HG02678 (cell line): ENCODE measurements around the gene SLC34A2.
"Not testable (repeated sequence)": the region's sequence is repeated elsewhere in the genome, so short reads cannot be mapped to it uniquely, and the experiment has no call there.

ENCODE experiments used
- ATAC-seq: cut with Tn5 transposase; IDR thresholded peaks from one replicate; pipeline ENCODE4 v1.9.1; 2021; ENCODE audit warnings: mild to moderate bottlenecking, moderate library complexity; ENCODE audit not compliant: unreplicated experiment

SLC34A2 gene, protein sequence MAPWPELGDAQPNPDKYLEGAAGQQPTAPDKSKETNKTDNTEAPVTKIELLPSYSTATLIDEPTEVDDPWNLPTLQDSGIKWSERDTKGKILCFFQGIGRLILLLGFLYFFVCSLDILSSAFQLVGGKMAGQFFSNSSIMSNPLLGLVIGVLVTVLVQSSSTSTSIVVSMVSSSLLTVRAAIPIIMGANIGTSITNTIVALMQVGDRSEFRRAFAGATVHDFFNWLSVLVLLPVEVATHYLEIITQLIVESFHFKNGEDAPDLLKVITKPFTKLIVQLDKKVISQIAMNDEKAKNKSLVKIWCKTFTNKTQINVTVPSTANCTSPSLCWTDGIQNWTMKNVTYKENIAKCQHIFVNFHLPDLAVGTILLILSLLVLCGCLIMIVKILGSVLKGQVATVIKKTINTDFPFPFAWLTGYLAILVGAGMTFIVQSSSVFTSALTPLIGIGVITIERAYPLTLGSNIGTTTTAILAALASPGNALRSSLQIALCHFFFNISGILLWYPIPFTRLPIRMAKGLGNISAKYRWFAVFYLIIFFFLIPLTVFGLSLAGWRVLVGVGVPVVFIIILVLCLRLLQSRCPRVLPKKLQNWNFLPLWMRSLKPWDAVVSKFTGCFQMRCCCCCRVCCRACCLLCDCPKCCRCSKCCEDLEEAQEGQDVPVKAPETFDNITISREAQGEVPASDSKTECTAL

DNA sequence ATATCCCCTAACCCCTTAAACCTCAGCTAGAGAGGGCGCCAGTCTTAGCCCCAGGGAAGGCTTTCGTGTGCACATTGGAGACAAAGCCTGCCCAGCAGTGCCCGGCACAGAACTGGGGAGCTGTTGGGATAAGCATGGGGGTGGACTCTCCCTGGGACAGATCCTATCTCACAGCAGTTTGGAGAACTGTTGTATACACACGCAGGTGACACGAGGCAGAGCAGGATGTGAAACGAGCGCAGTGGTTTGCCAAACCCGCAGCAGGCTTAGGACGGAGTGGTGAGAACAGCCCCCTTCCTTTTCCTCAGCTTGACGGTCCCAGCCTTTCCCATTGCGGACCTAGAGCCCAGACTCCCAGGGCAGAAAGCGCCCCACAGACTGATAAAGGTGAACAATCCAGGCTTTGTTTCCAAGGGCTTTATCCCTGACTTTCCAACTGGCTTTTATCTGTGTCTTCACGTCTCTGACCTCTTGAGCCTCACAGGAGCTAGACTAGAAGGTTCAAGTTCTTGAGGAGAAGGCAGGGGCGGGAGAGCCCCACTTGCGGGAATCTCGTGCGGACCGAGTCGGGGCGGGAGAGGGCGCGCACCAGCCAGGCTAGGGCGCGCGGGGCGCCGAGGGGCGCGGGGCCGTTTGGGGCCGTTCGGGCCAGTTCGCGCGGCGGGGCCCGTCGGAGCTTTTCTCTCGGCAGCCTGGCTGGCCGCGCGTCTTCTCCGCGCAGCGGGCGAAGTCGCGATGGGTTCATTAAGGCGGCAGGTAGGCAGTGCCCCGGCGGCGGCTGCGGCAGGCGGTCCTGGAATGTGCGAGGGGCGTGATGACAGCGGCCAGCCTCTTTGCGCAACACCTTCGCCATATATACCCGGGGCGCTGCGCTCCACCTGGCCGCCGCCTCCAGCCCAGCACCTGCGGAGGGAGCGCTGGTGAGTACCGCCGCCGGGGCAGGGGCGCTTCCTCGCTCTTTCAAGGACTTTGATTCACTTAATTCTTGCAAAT is at the start of gene SLC34A2:
TSS of gene SLC34A2 (plus strand) at position 881 of the 993 bp plus-strand sequence. CDS start 6,650 bp downstream, outside the sequence.
- no peak for ATAC-seq

DNA sequence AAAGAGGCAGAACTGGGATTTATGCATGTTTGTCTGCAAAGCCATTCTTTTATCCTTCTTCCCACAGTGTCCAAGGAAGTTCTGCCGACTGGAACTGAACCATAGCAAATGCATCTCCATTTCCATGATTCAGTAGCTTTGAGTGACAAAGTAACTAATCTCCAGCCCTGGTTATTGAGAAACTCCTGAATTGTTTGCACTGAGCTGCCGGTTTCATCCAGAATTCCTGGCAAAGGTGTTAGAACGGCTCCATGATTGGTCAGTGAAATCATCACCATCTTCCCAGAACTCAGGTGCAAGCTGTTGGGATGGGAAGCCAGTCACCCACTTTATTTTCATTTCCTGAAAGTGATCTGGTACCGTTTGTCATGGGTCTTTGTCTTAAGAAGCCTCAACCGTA is 47.0 kb upstream of the SLC34A2 start:
- ATAC-seq = no peak

DNA sequence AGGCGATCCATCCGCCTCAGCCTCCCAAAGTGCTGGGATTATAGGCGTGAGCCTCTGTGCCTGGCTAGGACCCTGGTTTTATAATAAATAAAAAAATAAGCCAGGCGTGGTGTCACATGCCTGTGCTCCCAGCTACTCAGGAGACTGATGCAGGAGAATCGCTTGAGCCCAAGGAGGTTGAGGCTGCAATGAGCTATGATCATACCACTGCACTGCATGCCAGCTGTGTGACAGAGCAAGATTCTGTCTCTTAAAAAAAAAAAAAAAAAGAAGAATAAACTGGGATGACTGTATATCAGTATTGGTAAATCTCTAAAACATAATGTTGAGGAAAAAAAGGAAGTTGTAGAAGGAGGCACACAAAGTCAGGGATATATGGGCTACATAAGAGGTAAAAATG is 45.7 kb upstream of the SLC34A2 start:
- ATAC-seq = no peak

DNA sequence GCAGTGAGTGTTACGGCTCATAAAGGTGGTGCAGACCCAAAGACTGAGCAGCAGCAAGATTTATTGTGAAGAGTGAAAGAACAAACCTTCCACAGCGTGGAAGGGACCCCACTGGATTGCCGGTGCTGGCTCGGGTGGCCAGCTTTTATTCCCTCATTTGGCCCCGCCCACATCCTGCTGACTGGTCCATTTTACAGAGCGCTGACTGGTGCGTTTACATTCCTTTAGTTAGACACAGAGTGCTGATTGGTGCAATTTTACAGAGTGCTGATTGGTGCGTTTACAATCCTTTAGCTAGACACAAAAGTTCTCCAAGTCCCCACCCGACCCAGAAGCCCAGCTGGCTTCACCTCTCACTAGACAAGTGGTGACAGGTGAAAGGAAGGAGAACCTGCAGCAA is 42.0 kb upstream of the SLC34A2 start:
- ATAC-seq = not testable (repeated sequence)

DNA sequence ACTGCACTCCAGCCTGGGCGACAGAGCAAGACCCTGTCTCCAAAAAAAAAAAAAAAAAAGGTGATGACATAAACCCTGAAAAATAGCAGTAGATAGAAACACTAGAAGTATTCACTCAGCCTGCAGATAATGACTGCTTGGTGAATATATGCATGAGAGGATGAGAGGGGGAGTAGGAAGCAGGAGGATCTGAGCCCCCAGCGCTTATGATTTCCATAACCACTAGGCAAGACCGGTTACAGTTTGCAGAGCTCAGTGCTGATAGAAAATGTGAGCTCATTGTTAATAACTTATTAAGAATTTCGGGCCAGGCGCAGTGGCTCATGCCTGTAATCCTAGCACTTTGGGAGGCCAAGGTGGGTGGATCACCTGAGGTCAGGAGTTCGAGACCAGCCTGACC is 40.8 kb upstream of the SLC34A2 start:
- ATAC-seq = no peak

DNA sequence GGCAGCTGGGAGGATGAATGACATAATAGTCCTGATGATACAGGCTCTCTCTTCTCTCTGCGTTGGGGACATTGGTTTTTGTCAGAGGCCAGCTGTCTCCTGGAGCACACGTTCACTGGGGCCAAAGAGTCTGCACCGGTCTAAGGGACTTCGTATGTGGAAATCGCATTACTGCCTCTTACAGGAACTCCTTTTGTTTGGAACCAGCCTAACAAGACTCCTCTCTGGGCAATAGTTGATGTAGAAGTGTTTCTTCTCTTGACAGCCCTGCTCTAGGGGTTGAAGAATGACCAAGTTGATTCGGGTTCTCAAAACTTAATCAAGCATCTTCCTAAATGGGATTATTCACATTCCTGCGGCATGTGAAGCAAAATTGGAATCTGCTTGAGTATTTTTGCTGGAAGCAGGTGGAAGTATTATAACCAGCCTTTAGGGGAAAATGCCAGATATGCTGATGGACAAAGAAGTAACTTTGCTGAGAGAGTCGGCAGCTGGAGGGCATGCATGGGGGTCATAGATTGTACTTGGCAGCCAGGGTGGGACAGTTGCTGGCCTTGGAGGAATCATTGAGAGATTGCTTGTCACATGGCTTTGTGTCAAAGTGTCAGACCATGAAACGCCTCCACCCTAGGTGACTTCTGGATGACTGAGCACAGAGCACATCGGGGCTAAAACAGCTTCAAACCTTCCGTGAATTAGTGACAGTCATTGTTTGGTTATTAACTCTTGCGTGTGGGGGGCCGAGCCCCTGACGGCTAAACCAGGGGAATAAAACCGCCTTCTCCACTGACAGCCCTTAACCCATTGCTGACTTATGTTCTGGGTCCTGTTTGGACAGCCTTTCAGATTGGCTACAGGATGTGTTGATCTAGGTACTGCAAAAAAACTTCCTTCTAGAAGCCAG is 34.4 kb upstream of the SLC34A2 start:
- no peak for ATAC-seq

DNA sequence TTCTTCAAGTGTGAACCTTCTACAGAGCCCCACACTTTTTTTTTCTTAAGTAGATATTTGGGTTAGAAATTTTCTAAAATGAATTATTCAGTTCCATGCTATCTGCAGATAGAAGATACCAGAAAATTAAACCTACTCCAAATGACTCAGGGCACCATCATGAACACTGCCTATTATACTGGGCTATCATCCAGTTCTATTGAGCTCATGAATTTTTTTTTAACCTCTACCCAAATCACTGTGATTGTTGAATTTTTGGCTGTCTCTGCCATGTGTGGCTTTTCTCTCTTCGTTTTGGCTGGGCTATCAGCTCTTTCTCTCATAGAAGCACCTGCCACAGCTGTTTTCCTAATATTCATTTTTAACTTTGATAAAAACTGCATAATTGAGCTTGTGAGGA is 31.0 kb upstream of the SLC34A2 start:
- ATAC-seq = no peak

DNA sequence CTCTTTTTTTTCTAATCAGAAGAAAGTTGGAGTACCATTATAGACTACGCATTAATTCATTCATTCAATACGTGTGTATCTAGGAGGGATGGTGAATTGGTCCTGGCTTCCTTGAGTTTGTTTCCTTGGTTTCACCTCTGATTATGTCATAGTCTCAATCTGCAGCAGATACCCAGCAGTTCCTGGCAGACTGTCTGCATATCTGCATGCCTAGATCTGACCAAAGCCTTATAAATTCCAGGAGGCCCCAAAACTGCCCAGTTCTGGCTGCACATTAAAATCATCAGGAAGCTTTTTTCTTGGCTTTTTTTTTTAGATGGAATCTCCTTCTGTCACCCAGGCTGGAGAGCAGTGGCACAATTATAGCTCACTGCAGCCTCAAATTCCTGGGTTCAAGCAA is 27.2 kb upstream of the SLC34A2 start:
- no peak for ATAC-seq

DNA sequence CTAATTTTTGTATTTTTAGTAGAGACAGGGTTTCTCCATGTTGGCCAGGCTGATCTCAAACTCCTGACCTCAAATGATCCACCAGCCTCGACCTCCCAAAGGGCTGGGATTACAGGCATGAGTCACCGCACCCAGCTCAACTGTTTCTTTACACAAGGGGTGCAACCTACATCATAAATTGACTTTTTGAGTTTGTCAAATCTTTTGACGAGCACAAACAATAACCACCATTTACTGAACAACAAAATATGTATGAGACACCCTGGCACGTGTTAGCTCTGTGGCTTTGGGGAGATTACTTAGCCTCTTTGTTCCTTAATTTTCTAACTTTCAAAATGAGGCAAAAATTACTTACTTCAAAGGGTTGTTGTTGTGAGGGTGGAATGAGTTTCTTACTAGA is 23.5 kb upstream of the SLC34A2 start:
- no peak for ATAC-seq

DNA sequence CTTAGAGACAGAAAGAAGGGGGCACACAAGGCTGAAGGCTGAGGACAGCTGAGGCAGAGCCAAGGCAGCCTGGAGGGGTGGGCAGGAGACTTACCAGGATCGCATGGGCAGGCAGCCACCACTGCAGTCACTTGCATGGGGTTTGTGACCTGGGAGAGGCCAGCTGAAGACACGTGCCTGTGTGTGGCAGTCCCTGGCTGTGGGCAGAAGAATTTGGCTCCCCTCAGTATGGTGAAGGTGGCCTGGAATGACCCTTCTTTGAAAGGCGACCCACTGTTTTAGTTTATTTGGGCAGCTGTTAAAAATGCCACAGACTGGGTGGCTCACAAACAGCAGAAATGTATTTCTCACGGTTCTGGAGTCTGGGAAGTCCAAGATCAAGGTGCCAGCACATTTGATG is 22.1 kb upstream of the SLC34A2 start:
- ATAC-seq = no peak

DNA sequence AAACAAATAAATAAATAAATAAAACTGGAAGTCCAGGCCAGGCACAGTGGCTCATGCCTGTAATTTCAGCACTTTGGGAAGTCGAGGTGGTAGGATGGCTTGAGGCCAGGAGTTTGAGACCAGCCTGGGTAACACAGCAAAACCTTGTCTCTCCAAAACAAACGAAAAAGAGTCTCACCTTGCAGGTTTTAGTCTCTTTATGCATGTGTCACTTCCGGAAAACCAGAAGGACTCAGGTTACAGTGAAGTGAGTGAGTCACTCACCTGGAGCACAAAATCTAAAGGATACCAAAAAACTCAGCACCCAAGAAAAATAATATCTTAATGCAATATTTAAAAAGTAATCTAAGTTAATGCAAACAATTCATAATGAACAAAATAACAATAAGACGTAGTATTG is 20.1 kb upstream of the SLC34A2 start:
- no peak for ATAC-seq

DNA sequence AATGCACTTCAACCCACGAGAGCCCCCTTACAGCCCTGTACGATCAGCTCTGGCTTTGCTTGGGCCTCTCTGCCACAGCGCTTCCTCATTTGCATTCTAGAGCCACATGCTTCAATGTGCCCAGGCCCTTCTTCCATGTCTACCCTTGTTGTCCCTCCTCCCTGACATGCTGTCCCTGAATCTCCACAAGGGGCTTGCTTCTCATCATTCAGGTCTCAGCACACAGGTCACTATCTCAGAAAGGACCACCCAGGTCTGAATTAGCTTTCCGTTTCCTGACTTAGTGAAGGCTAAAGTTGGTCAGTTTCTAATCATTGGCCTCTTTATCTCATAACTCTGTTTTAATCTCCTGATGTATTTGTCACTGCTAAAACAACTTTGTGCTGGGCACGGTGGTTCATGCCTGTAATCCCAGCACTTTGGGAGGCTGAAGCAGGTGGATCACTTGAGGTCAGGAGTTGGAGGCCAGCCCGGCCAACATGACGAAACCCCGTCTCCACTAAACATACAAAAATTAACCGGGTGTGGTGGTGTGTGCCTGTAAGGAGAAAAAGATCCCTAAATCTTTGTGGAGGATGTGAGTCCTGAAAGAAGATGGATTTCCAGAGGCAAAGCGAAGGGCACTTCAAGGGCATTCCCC is 17.9 kb upstream of the SLC34A2 start:
- no peak for ATAC-seq

DNA sequence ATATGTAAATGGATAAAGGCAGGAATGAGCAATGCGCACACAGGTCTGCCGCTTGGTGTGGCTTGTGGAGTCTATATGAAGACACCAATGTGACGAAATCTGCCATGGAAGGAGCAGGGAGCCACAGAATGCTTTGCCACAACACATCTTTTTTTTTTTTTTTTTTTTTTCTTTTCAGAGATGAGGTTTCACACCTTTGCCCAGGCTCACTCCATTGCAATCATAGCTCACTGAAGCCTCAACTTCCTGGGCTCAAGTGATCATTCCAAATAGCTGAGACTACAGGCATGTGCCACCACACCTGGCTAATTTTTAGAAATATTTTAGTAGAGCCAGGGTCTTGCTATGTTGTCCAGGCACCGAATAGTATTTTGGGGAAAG is 17.4 kb upstream of the SLC34A2 start:
- no peak for ATAC-seq

DNA sequence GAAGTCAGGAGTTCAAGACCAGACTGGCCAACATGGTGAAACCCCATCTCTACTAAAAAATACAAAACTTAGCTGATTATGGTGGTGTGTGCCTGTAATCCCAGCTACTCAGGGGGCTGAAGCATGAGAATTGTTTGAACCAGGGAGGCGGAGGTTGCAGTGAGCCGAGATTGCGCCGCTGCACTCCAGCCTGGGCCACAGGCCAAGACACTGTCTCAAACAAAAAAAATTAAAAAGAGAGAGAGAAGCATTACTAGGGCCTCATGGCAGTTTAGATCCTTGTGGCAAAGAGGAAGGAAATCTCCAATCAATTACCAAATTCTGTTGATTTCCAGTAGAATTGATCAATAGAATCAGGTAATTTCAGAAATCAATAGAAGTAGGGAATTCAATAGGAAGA is 16.8 kb upstream of the SLC34A2 start:
- no peak for ATAC-seq

DNA sequence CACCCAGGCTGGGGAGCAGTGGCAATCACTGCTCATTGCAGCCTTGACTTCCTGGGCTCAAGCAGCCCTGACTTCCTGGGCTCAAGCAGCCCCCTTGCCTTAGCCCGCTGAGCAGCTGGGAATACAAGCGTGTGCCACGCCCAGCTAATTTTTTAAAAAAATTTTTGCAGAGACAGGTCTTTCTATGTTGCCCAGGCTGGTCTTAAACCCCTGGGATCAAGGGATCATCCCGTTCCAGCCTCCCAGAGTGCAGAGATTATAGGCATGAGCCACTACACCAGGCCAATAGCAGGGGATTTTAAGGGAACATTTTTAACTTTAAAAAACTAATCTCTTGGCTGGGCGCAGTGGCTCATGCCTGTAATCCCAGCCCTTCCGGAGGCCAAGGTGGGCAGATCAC is 5.3 kb upstream of the SLC34A2 start:
- no peak for ATAC-seq

DNA sequence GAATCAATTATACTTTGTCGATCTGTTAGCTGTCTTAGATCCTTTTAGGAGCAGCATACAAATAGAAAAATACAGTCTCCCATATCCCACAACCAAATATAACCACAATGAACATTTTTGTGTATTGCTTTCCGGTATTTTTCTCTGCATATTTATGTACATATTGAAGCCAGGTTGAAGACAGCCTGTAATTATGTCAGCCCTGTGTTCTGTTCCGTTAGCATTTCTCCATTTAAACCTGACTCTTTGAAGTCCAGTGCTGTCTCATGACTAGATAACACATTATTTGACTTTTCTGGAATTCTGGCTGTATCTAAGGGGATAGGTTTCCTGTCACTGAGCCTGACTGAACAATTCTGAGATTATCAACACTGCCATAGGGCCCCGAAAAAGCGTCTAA is 4.0 kb upstream of the SLC34A2 start:
- no peak for ATAC-seq

DNA sequence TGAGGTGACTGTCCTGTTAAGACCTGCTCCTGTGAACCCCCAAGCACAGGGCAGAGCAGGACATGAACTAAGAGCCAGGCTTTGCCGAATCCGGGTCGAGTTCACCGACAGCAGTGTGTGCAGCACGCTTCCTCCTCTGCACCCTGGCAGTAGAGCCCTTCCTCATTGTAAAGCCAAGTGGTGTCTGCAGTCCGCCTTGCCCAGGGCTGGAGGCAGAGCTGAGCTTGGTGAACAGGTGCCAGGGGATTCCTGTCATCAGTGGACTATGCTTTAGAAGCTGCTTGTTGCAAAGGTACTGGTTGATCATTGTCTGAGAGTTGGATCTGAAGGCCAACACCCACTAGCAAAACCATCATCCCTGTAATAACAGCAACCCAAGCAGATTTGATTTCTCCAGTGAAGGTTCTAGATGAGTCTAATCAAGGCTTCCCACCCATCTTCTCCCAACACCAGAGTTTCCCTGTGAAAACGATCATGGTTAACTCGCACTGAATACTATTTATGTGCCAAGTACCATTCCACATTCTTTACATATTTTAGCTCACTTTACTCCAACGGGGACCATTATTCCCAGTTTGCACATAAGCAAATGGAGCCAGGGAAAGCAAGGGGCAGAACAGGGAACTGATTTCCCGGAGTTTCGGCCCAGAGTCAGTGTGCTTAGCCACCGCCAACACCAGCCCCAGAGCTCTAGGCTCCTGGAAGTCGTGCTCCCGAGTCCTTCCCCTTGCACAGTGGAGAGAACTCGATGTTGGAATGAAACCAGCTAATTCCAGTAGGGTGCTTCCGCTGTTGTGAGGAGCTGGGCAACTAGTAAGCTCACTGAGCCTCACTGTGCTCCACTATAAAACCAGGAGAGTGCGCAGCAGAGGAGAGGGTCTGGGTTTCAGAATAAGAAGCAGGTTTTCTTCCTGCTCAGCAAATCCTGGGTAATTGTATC is 1.4 kb upstream of the SLC34A2 start:
- no peak for ATAC-seq

DNA sequence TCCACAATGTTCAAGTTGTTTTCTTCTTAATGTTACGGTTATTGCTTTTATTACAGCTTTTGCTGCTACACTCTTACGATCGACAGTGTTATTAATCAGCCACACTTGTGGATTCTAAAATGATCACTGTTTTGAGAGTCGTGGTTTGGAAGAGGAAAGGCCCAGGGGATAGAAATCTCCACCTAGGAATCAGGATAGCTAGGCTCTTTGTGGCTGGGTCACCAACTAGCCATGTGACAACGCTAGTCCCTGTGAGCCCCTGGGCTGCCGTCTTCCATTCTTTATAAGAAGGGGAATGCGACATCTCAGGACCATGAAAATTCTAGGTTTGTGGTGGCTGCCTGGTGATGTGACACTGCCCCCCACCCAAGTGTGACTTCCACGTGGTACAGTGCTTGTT is 380 bp downstream of the SLC34A2 start:
- ATAC-seq = no peak

DNA sequence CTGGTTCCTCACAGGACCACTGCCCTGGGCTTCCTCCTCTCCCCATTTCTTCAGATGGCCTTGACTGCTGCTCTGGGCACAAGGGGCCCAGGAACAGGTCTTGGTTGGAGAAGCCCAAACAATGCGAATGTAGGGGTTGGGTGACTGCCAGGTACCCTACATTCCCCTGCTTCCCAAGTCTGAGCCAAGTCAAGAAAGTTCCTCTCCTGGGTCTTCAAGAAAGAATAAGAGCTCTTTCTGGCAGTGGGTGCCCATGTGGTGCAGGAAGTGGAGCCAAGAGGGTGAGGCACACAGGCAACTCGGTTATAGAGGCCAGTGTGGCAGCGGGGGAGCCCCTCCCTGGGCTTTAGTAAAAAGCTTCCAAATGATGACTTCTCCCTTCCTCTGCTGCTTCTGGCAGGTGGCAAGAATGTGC is 2.7 kb downstream of the SLC34A2 start:
- ATAC-seq = no peak
